ENCODE data around the gene SHISA9.

DNA sequence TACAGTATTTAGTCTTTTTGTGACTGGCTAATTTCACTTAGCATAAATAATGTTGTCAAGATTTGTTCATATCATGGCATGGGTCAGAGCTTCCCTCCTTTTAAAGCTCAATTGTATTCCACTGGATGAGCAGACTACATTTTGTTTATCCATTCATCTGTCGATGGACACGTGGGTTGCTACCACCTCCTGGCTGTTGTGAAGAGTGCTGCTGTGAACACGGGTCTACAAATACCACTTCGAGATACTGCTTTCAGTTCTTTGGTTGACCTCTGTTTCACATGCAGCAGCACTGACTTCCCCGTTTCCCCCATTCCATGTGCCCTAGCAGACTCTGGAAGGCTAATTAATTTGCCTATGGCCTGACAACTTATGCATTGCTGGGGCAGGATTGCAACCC, 285.4 kb downstream of the SHISA9 start:
- TF ChIP-seq CTCF (IDR thresholded peaks at IDR 0.05 in 4 of 5, conservative IDR thresholded peaks at IDR 0.05 in 1 of 5) (no peak), POLR2A (IDR thresholded peaks at IDR 0.05) (no peak)
